ENCODE data around the gene CDV3.

Gene CDV3

DNA sequence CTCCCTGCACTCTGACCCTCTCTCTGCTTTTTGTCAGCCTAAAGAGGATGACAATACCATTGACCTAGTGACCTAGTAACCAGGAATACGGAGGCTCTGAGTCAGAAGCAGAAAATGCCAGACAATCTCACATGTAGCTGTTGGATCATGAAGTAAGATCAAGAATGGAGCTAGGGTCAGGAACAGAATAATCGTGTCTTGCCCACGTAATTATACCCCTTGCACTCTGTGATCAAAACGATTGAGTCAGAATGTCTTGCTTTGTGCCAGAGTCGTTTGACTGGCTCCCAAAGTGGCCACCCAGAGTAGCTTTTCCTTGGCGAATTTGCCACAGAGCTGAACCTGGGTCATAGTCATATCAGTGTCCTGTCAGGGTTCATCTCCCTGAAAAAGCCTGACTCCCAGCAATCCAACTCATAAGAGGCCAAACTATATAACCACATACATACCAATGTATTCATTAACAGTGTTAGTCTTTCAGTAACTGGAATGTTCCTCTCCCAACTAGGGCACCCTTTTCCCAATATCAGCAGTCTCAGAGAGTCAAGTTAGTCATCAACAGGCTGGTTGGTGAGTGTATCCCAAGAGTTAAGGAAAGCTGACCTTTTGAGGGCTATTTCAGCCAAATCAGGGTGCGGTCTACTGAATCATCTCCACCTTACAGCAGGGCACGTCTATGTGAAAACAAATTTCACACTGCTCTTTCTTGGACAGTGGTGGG lies 5.0 kb upstream of the CDV3 start:
- H3K4me3 ChIP-seq (ENCODE audit: low read depth, low read length) = no peak overlapping the region

DNA sequence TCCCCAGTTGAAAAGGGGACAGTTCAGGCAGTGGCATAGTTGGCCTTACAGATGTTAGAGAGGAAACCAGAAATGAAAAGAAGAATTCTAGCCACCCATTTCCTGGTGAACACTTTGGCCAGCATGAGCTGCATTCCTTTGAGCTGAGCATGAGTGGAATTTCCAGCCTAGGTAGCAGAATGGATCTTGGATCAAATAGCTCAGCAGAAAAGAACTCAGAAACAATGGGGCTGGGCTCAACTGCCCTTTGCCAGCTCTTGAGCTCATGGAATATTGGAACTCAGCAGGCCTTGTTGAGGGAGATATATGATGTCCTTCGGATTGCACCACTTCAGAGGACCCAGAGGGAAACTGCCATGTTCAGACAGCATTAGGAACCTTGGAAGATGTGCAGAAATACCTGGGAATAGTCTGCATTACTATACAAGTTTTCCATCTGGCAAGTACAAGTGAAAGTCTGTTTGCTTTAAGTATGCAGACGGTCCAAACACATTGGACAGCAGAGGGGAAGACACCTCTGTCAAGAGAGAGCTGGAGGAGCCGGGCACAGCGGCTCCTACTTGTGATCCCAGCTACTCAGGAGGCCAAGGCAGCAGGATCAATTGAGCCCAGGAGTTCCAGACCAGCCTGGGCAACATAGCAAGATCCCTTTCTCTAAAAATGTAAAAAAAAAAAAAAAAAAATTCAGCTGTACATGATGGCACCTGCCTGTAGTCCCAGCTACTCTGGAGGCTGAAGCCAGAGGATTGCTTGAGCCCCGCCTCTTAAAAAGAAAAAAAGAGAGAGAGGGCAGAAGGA lies 3.1 kb upstream of the CDV3 start:
- H3K4me3 ChIP-seq (ENCODE audit: low read depth, low read length) = no peak overlapping the region

DNA sequence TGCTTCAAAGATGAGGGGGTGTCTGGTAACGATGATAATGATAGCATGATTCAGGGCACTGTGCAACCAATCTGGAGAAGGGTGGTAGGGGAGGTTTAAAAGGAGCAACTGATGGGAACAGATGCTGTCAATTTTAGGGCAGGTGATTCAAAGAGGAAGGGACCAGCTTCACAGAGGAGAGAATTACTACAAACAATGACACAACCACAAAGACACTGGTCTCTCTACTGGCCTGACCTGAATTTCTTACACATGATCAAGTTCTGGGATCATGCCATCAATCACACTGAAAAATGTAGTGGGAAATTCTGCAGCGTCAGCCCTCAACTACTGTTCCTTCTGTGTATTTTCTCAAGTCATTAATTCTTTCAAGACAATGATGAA lies 2.6 kb upstream of the CDV3 start:
- H3K4me3 ChIP-seq (ENCODE audit: low read depth, low read length) = no peak overlapping the region

DNA sequence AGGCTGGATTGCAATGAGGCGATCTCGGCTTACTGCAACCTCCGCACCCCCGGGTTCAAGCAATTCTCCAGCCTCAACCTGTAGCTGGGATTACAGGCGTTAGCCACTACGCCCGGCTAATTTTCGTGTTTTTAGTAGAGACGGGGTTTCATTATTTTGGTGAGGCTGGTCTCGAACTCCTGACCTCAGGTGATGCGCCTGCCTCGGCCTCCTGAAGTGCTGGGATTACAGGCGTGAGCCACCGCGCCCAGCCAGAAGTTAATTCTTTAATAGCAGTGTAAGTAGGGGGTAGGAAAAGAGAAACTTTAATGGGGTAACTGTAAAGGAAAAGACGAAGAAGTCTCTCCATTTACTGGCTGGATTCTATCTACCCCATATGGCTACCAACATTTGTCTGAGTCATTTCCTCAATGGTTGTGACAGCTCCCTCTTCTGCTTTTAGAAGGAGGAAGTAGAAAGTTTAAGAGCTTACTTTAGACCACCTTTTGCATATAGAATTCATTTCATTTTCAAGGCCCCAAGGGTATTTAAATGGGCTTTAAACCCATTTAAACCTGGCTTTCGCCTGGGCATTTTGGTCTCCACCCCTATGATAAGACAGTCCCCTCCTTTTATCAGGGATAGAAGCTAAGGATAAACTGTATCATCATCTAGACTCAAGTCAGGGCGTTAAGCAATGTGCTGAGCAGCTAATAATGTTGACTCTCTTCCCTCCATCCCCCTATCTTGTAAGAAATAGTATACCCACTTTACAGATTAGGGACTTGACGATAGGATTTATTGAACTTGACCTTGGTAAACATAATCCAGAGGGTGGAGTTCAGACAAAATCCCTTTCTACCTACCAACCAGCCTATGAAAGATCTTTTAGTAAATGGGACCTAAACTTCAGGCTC lies 1.1 kb upstream of the CDV3 start:
- H3K4me3 ChIP-seq (ENCODE audit: low read depth, low read length) = peak overlapping the region; percentile 25

DNA sequence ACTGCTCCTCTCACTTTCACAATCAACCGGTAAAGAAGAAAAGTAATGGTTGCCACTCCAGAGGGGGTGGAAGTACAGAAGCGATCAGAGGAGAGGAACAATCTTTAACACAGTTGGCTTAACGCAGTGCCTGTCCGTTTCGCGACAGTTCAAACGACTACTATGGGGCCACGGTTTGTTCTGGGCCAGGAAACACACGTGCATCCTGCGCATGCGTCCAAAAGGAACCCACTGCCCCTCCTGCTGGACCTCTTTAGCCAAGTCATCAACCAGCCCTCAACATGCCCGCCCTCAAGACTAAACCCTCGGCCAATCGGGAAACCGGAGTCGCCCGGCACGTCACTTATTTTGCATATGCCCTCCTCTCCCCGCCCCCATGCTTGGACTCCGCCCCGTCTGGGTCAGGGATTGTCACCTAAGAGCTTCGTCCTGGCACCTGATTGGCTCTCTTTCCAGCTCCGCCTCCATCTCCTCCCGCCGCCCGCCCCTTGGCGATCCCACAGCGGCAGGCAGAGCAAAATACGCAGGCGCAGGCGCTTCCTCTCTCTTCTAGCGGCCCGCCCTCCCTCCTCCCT lies 345 bp upstream of the CDV3 start:
- H3K4me3 ChIP-seq (ENCODE audit: low read depth, low read length) = peak overlapping the region; percentile 25

DNA sequence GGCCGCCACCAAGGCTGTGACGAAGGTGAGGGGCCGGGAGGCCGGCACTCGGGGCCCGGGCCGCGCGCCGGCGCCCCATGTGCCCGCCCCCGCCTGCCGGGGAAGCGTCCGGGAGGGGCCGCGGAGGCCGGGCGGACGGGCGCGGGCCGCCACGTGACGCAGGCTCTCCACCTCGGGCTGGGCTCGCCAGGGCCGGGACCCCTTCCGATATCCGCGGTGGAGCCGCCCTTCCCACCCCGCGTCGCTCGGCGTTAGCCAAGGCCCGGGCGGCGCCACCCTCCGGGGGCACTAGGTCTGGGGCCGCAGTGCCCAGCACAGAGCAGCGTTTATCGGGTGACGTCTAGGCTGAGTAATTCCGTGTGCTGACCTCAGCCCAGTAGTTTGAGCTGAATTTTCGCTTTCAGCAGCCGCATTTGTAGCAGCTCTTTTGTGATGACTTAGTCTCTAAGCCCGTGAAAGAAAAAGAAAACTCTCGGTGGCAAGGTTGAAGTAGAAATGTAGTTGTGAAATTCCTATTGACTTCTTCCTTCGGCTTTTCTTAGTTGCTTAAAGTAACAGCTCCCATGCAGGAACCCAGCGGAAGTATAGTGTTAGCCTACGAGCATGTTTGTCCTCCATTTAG lies 885 bp downstream of the CDV3 start:
- peak overlapping the region; percentile 81 for H3K4me3 ChIP-seq (ENCODE audit: low read depth, low read length)

DNA sequence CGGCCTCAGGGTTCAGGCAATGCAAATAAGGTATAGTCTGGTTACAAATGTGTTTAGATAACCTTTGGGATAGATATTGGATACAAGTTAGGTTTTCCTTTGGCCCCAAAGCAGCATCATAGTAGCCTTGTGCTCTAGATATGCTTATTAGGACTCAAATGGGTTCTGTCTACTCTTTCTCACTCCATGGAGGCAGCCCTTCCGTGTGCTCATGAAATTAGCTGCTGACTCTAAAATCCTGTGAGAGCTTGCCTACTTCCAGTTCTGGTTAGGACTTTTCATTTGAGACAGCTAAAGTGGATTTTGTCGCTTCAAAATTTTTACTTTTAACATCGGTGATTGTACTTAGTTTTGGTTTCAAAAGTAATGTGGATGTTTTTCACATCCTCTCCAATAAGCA lies 1.6 kb downstream of the CDV3 start:
- H3K4me3 ChIP-seq (ENCODE audit: low read depth, low read length) = peak overlapping the region; percentile 81

DNA sequence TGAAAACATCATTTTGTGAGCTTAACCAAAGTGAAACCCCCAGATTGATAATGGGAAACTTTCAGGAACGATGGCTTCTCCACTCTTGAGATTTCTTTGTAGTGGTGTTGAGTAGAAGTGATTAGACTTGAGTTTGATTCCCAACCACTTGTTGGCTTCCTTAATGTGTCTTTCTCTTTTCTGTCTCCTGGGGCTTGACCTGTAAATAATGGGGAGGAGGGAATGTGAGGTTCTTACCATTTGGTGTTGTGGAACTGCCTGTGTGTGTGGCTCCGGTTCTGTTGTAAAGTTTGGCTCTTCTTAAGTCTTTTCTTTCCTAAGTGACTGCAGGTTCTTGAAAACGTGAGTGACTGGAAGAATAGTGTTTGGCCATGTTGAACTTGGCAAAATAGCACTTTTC lies 2.7 kb downstream of the CDV3 start:
- no peak overlapping the region for H3K4me3 ChIP-seq (ENCODE audit: low read depth, low read length)

DNA sequence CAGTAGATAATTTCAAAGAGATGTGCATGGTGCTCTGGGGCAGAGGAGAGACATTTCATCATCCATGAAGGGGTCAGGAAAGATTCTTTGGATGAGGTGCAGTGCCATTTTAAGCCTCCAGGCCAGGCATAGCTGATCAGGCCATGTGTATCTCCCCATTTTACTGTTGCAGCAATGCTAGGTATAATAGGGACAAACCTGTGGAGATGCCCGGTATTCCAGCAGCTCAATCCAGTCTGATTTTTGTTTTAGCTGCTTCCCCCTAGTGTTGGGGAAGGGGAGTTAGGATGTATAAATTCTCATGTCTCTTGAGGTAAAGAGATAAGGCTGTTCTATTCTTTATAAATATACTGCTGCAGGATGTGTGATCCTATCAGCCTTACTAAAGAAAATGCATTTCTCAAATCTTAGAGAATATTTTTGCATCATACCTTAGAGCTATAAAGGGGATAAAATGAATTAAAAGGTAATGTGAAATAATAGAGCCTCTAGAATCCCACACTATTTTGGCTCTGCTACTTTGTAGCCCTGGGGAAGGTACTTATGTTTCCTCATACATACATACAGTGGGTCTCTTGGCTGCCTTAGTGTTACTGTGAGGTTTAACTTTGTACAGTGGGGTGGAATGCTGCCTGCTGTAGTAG lies 5.2 kb downstream of the CDV3 start:
- H3K4me3 ChIP-seq (ENCODE audit: low read depth, low read length) = no peak overlapping the region

DNA sequence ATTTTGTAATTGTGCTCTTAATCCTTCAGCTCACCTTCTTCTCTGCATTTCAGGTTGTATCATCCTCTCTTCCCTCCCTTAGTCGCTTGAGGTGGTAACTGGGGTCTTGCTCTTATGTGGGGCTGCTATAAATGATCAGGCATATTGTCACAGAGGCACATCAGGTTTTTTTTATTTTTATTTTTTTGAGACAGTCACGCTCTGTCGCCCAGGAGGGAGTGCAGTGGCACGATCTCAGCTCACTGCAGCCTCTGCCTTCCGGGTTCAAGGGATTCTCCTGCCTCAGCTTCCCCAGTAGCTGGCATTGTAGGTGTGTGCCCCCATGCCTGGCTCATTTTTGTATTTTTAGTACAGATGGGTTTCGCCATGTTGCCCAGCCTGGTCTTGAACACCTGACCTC lies 9.9 kb downstream of the CDV3 start:
- no peak overlapping the region for H3K4me3 ChIP-seq (ENCODE audit: low read depth, low read length)

DNA sequence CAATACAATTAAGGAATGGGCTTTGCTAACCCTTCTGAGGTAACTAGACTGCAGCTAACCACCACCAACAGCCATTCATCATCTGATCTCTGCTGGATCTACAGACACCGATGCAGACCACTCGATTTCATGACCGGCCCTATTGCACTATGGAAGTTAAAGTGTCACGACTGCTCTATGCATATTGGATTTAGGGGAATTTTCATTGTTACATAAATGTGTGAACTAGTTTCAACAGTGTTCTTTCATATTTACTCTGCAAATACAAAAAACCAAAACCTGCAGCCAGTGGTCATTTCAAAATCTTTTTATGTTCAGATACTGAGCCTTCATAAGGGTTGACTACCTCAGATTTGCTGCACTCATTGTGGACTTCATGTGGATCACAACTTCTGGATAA lies 14.5 kb downstream of the CDV3 start:
- no peak overlapping the region for H3K4me3 ChIP-seq (ENCODE audit: low read depth, low read length)

DNA sequence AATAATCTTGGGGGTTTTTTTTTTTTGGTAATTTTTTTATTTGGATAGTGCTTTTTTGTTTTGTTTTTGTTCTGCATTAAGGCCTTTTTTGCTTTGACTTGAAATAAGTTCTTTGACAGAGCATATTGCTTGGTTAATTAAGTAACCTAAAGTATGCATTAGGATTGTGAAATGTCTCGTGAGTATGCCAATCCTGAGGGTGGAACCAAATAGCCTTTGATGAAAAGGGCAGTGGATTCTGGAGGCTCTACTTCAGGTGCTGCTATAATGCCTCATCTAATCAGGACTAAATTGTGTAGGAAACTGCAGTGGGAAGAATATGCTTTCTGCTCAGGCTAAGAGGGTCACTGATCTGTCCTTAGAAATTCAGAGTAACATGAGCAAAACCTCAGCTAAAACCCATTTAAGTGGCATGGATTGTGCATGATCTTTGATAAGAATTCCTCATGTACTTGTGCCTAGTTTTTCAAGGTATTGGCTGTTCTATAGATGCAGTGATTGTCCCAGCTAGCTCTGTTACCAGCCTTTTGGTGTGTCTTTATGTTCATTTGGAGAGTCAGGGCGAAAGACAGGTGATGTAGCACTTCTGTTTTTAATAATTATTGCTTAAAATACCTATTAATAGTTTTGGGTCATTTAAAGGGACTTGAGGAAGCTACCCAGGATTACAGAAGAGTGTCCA lies 15.4 kb downstream of the CDV3 start:
- H3K4me3 ChIP-seq (ENCODE audit: low read depth, low read length) = no peak overlapping the region

DNA sequence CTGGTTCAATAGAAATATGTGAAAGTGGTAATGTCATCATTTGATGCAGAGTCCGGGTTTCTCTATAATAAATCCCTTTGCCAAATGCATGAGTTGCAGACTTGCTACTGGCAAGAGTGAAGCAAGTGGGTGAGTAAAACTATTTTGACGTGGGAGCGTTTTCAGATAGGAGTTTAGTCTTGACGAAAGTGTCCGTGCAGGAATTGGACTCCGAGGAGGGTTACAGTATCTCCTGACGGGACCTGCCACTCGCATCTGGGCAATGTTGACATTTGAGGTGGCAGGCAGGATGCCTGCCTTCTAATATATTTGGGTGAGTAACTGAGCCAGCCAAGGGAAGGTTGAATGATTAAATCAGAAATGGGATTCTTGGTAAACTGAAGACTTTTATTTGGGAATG lies 16.0 kb downstream of the CDV3 start:
- H3K4me3 ChIP-seq (ENCODE audit: low read depth, low read length) = no peak overlapping the region

DNA sequence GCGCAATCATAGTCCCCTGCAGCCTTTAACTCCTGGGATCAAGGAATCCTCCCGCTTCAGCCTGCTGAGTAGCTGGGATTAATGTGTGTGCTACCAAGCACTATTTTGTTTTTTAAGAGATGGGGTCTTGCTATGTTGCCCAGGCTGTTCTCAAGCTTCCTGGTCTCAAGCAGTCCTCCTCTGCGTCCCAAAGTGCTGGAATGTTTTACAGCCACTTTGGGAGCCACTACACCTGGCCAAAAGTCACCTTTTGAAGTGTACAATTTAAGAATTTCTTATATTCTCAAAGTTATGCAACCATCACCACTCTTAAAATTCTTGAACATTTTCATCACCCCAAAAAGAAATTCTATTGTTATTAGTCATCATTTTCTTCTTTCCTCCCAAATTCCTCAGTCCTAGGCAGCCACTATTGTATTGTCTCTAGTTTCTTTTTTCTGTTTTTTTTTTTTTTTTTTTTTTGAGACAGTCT lies 17.8 kb downstream of the CDV3 start:
- H3K4me3 ChIP-seq (ENCODE audit: low read depth, low read length) = no peak overlapping the region

DNA sequence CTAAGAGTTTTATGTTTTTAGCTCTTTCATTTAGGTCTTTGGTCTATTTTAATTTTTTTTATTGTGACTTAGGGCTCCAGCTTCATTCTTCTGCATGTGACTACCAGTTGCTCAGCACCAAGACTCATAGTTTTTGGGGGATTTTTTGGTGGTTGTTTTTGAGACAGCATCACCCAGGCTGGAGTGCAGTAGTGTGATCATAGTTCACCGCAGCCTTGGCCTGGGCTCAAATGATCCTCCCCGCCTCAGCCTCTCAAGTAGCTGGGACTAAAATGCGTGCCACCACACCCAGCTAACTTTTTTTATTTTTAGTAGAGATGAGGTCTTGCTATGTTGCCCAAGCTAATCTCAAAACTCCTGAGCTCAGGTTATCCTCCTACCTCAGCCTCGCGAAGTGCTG lies 19.4 kb downstream of the CDV3 start:
- H3K4me3 ChIP-seq (ENCODE audit: low read depth, low read length) = no peak overlapping the region

DNA sequence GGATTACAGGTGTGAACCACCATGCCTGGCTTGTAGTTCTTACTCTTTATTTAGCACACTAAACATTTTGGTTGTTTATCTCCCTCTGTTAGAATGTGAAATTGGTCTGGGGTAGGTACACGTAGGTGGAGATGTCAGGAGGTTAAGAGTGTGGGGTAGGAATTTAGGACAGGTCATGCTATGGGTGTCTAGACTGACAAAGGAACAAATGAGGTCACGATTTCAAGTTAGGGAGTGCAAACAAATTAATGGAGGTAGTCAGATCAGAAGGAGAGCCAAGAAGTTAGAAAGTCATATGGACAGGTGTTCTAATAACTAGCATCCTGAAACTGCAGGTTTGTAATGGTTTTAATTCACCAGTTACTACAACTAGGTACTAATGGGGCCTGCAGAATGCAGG lies 19.8 kb downstream of the CDV3 start:
- H3K4me3 ChIP-seq (ENCODE audit: low read depth, low read length) = no peak overlapping the region

DNA sequence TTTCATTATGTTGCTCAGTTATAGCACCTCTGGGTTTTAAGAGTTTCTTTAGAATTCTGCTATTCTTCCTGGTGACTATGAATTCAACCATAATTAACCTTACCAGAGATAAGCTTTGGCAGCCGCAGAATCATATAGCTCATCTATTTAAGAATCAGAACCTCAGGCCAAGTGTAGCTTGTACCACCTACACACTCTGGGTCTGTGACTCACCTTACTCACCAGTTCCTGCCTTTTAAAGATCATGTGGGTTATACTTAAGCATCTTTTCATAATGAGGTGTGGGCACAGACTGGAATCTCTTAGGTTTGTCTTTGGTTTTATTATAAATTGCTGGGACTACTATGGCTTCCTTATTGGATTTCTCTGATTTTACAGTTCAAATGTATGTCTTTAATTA lies 21.9 kb downstream of the CDV3 start:
- H3K4me3 ChIP-seq (ENCODE audit: low read depth, low read length) = no peak overlapping the region

DNA sequence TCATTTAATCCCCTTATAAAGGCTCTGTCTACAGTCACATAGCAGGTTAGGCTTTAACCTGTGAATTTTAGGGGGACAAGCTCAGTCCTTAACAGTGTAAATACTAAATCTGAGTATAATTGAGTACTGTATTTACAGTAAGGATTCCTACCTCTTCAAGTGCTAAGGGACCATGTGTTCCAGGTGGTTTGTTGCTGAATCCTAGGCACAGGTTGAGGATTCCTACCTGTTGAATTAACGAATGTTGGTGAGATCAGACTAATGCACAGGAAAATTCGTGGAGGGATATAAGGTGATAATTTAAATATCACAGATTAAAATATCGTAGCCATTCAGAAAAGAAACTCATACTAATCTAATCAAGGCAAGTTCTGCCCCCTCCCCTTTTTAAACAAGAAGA lies 24.9 kb downstream of the CDV3 start:
- no peak overlapping the region for H3K4me3 ChIP-seq (ENCODE audit: low read depth, low read length)

DNA sequence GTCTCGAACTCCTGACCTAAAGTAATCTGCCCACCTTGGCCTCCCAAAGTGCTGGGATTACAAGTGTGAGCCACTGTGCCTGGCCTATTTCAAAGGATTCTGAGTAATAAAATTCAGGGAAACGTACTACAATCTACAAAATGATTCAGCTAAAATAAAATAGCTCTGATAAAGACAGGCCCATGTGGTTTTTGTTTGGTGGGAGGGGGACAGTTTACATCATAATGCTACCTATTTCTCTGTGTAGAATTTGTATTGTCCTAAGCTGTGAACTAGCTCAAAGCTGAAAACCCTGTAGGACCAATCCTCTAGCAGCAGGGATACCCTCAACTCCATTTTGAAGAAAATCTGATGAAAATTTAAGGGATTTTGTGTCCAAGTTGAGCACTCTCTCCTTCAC lies 25.8 kb downstream of the CDV3 start:
- no peak overlapping the region for H3K4me3 ChIP-seq (ENCODE audit: low read depth, low read length)
